Measurements from ENCODE around the gene TEDC2. TPM values are rescaled to one million over a fixed set of nuclear protein-coding genes. Genes with fewer than 3 reads are reported as not detected.

Gene TEDC2
- total RNA-seq, 2 experiments from 2014 or later: 23.2 to 30.7 TPM

DNA sequence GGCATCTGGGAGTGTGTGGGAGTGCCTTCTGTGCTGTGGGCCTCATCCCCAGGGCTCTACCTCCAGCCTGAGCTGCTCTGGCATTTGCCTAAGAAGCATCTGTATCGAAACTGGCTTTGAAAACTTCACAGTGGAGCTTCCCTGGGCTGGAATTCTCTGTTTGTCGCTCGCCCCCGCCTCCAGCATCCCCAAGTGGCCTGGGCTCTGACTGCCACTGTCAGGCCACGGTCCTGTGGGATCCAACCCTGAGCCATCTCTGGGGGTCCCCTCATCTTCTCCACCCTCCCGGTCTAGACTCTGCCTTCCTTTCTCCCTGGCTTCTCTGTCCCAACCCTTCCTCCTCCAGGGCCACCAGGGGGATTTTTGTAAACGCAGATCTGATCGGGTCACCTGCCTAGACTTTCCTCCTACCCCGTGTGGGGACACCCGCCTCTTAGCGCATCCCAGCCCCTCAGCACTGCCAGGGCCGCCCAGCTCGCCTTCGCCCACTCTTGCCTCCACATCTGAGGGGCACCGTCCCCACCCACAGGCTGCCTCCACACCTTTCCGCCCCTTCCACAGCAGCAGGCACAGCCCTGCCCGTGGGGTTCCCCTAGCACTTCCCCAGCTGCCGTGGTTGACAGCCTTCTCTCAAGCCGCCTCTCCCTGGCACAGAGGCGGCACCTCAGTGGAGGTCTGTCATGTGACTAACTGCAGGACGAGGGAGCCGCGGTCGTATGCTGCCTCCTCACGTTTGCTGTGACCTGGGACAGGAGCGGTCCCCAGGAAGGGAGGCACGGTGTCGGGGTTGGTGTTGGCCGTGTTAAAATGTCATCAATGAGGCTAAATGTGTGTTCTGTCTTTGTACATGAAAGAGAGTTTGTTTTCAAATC, 27.0 kb downstream of the TEDC2 start:
- H3K27ac Mint-ChIP-seq: peak overlapping the region; percentile 48

DNA sequence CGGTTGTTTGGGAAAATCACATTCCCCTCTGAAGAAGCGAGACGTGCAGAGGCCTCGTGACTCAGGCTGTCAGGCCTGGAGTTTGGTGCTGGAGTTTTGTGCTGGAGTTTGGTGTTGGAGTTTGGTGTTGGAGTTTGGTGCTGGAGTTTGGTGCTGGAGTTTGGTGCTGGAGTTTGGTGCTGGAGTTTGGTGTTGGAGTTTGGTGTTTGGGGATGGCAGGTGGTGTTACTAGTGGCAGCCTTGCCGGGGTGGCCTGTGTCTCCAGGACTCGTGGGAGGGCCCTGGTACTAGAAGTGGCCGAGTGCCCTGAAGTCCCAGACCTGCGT, 27.6 kb downstream of the TEDC2 start:
- intact Hi-C loops (cut with micrococcal nuclease): no loop called here
- Mint-ChIP-seq H3K27ac (peak overlapping the region; percentile 48), H3K36me3 (ENCODE audit: low read depth) (no peaks in the 10 kb centered on the region), H3K9me3 (no peaks in the 10 kb centered on the region), H3K4me3 (peak overlapping the region; percentile 26), H3K4me1 (ENCODE audit: low read depth) (peaks cover 21% of the 10 kb centered on the region), H3K27me3 (no peaks in the 10 kb centered on the region)
- ChIA-PET POLR2A (interaction anchor here (1.1 kb wide), 1 partner anchor 9 kb away, joined by 3 read pairs; no protein-coding TSS in a partner anchor), CTCF (interaction anchor here (1.2 to 2.1 kb wide), 4 partner anchors 13 to 58 kb away, joined by 3 to 10 read pairs (median 4); partner anchors contain the start of gene TBC1D24)
- DNase-seq (no peak), ATAC-seq (no peak)
- TF ChIP-seq, protein P1, sequence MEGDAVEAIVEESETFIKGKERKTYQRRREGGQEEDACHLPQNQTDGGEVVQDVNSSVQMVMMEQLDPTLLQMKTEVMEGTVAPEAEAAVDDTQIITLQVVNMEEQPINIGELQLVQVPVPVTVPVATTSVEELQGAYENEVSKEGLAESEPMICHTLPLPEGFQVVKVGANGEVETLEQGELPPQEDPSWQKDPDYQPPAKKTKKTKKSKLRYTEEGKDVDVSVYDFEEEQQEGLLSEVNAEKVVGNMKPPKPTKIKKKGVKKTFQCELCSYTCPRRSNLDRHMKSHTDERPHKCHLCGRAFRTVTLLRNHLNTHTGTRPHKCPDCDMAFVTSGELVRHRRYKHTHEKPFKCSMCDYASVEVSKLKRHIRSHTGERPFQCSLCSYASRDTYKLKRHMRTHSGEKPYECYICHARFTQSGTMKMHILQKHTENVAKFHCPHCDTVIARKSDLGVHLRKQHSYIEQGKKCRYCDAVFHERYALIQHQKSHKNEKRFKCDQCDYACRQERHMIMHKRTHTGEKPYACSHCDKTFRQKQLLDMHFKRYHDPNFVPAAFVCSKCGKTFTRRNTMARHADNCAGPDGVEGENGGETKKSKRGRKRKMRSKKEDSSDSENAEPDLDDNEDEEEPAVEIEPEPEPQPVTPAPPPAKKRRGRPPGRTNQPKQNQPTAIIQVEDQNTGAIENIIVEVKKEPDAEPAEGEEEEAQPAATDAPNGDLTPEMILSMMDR (IDR thresholded peaks at IDR 0.05): no peak

More for the DNA sequence above, 27.0 kb downstream of the TEDC2 start:
- peak; percentile 91 for DNase-seq
- CTCF ChIA-PET: interaction anchor here (1.1 to 2.1 kb wide), 7 partner anchors 12 to 293 kb away, joined by 3 to 10 read pairs (median 5); partner anchors contain the start of gene TBC1D24
- H3K4me3 Mint-ChIP-seq: peak overlapping the region; percentile 26
- H3K36me3 Mint-ChIP-seq (ENCODE audit: low read depth): no peaks in the 10 kb centered on the region
- intact Hi-C loops (cut with micrococcal nuclease): no loop called here
- TF ChIP-seq, protein P1 (IDR thresholded peaks at IDR 0.05): peak; percentile 53
- peaks cover 21% of the 10 kb centered on the region for H3K4me1 Mint-ChIP-seq (ENCODE audit: low read depth)
- H3K27me3 Mint-ChIP-seq: no peaks in the 10 kb centered on the region
- peak; percentile 96 for ATAC-seq
- no peaks in the 10 kb centered on the region for H3K9me3 Mint-ChIP-seq
- POLR2A ChIA-PET: no interaction called here

DNA sequence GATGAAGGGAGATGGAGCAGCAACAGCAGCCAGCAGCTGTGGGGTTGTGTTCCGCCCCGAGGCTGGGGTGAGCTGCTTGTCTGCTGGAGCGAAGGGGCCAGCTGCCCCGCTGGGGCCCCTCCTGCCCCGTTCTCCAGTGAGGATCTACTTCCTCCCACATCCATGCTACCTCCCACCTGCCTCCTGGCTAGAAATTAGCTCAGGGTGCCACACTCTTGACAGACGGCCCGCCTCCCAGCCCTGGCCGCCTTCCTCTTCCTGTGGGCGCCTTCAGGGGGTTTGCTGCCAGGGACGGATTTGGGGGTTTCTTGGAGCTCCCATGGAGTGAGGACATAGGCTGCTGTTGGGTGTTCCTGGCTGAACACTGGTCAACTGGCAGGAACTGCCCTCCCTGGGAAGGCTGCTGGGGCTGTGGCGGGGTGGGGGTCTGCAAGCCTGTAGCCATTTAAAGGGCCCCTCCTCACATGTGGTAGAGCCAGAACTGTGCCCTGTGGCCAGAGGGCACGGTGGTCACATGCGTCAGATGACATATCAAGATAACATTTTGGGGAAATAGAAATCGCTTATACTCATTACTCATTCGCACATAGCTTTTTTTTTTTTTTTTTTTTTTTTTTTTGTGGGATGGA, 28.1 kb downstream of the TEDC2 start:
- H3K27ac Mint-ChIP-seq: no peak overlapping the region

DNA sequence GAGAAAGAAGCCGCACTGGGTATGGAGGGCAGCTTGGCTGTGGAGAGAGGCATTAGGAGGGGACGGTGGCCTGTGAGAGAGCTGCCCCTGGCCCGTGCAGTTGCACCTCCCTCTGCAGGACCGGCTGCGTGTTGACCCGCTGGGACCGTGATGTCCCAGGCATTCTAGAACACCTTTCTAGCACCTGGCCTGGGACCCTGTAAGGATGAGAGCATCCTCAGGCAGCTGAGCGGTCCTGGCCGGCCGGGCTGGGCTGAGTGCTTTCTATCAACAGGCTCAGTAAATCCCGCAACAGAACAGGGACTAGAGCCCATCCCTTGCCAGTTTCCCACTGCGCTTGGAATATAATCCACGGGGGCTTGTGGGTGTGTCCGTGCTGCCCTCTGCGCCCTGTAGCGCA, 29.7 kb downstream of the TEDC2 start:
- ATAC-seq (no peak), DNase-seq (no peak)
- Mint-ChIP-seq H3K4me1 (ENCODE audit: low read depth) (peaks cover 21% of the 10 kb centered on the region), H3K36me3 (ENCODE audit: low read depth) (no peaks in the 10 kb centered on the region), H3K4me3 (no peak overlapping the region), H3K27me3 (no peaks in the 10 kb centered on the region), H3K27ac (no peak overlapping the region), H3K9me3 (no peaks in the 10 kb centered on the region)
- ChIA-PET CTCF (no interaction called here), POLR2A (no interaction called here)
- intact Hi-C loops (cut with micrococcal nuclease): no loop called here
- TF ChIP-seq, protein P1 (IDR thresholded peaks at IDR 0.05): no peak

More for the DNA sequence above, 28.1 kb downstream of the TEDC2 start:
- H3K4me1 Mint-ChIP-seq (ENCODE audit: low read depth): peaks cover 21% of the 10 kb centered on the region
- H3K36me3 Mint-ChIP-seq (ENCODE audit: low read depth): no peaks in the 10 kb centered on the region
- CTCF ChIA-PET: interaction anchor here (1.2 to 2.1 kb wide), 3 partner anchors 13 to 58 kb away, joined by 4 to 10 read pairs (median 5); partner anchors contain the start of gene TBC1D24
- POLR2A ChIA-PET: interaction anchor here (1.0 to 1.6 kb wide), 3 partner anchors 10 to 99 kb away, joined by 3 to 6 read pairs (median 3); partner anchors contain the start of gene TBC1D24
- H3K4me3 Mint-ChIP-seq: no peak overlapping the region
- ATAC-seq: no peak
- no peak for DNase-seq
- no peaks in the 10 kb centered on the region for H3K9me3 Mint-ChIP-seq
- TF ChIP-seq, protein P1 (IDR thresholded peaks at IDR 0.05): no peak
- intact Hi-C loops (cut with micrococcal nuclease): no loop called here
- no peaks in the 10 kb centered on the region for H3K27me3 Mint-ChIP-seq
